HTR-8/SVneo (cell line): ENCODE results near the gene LRBA.

Source experiments
- DNase-seq: peaks from one replicate; pipeline ENCODE4 v3.0.0; 2011; ENCODE audit warnings: low spot score, mixed read lengths; ENCODE audit not compliant: insufficient read length
- FAIRE-seq: peaks from 2 replicates; lab custom pipeline; 2011; peaks lifted over from hg19 to GRCh38; lab: Jason Lieb, UNC

LRBA gene

DNA sequence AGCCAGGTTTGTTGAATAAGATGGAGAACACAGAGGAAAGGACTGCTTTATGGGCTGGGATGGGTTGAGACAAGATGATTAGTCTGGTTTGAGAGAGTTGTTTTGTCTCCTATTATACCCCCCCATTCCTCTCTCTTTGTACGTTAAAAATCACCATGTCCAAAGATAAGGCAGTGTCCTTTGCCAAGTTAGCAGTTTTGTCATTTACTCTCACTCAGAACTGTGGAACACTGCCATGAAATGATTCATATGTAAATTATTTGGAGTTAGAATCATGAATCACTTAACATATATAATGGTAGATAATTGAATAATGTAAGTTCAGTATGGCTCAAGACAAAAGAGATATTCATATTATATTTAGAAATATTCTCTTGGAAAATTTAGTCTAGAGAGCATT, 785.6 kb downstream of the LRBA start:
- FAIRE-seq (no peak), DNase-seq (no peak)

DNA sequence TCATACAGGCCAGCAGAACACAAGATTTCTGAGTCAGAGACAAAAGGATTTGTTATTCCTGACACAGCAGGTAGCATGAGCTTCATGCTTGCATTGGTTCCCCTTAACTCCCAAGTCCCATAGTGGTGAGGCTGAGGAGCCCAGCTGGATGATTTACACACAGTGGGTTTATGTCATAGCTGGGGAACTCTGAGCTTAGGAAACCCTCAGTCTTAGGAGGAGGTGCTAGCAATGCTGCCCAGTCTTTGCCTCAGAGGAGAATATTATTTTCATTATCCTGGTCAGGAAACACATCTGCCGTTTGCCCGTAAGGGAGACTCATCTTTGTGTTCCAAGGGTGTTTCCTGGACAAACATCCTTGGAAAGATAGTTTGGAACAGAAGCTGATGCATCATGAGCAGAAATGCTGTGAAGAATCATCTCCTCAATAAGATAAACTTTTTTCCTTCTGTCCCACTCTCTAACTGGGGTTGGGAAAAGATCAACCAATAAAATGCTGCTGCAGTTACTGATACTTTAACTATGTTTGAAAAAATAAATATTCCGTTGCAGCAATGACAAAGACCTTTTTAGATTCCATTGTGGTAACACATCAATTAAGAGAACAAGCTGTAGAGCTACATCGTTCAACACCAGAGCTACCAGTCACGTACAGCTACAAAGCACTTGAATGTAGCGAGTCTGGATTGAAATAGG, 790.0 kb downstream of the LRBA start:
- DNase-seq, result no peak

DNA sequence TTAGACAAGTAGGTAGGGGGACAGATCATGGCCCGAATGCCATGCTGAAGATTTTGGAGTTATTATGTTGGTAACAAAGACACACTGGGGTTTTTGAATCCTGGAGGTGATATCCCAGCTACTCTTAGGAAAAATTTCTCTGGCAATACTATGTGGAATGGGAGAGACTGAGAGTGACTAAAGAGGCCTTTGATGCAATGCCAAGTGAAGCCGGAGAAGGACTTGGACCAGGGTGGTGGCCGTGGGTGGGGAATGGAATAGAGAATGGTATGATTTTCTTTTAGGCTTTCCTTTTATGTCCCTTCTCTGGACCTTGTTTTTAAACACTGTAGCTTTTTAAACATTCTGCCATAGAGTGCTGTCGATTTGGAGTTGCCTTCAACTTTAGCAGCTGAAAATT, 795.2 kb downstream of the LRBA start:
- FAIRE-seq, result no peak
- DNase-seq, result no peak

More for the DNA sequence above, 790.0 kb downstream of the LRBA start:
- FAIRE-seq, result peak; percentile 81

DNA sequence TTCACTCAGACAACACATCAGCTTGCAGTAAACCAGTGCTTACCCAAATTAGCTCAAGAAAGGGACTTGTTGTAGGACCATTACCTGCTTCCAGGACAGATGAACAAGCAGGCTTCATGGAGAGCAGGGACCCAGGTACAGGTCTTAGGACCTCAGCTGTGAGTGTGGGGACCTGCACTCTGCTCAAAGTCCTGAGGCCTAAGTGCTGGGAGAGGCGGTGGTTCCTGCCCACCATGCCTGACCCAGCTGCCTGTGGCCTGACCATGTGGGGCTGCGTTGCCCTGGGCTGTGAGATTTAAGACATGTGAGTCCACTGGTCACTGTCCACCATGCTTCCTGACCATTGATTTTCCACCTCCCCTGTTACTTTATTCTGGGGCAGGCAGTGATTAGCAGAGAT, 796.6 kb downstream of the LRBA start:
- FAIRE-seq (no peak), DNase-seq (no peak)

DNA sequence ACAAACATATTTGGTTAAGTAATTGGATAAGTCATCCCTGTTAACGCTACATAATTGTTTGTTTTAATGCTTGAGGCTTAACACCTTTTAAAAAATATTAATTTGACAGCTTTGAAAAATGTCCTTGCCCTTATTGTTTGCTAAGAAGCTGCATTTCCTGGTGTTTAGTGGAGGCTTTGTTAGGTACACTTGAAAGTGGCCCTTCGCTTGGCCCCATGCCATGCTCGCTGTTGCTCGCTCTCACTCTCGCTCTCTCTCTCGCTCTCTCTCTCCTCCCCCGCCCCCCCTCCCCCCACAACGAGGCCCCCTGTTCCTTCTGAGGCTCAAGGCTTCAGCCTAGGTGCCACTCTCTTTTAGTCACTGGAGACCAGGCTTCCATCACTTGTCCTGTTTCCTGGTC, 797.3 kb downstream of the LRBA start:
- DNase-seq (no peak), FAIRE-seq (no peak)

DNA sequence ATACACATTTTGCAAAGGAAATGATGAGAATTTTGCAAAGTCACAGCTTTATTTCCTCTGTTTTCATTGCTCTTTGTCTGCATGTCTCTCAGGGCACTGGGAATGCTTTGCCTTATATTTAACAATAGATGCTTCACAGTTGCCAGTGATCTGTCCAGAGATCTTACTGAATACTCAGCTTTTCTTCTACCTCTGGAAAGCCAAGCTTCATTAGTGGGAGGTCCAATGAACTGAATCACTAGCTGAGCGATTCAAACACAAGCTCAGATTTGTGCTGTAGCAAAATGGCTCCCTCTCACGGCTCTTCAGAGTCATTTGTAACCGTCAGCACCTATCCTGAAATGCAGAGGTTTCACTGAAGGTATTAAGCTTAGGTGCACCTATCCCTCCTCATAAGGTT, 797.9 kb downstream of the LRBA start:
- no peak for DNase-seq
- peak; percentile 64 for FAIRE-seq

DNA sequence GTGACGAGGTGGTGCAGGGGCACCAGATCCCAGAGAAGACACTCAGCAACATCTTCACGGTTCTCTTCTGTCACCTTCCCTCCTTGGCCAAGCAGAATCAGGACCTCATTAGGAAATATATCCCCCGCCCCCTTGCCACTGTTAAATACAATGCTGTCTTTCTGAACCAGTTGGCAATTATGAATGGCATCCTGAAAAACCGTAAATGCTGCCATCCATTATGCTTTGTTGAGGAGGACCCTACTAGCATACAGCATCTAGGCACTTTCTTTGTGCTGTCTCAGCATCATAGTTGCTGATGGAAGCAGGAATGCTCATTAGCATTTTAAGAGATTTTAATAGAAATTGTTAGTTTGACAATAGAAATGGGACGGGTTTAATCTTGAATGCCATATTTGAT, 798.4 kb downstream of the LRBA start:
- DNase-seq (no peak), FAIRE-seq (no peak)

DNA sequence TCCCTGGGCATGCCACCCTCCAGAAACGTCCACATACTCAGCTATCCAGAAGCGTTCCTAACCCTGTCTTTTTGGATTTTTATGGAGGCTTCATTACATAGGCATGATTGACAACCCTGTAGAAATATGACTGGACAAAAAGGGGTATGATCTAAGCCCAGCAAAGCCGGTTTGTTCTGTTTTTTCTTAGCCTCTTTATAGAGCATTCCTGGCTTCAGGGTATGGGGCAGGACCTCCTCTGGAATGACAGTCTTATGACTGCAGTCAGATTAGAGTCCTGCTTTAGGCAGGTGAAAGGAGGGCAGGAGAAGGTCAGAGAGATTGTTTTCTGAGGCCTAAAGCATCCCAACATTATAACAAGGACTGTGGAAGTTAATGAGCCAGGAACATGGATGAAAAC, 799.5 kb downstream of the LRBA start:
- FAIRE-seq, result no peak

More for the DNA sequence above, 799.5 kb downstream of the LRBA start:
- no peak for DNase-seq
